TTC549 (cell line): ENCODE measurements around the gene P3H4.
"Not testable (repeated sequence)": the region's sequence is repeated elsewhere in the genome, so short reads cannot be mapped to it uniquely, and the experiment has no call there.

ENCODE experiments used
- FAIRE-seq: peaks from 2 replicates; lab custom pipeline; 2012; peaks lifted over from hg19 to GRCh38; lab: Jason Lieb, UNC

P3H4 gene

DNA sequence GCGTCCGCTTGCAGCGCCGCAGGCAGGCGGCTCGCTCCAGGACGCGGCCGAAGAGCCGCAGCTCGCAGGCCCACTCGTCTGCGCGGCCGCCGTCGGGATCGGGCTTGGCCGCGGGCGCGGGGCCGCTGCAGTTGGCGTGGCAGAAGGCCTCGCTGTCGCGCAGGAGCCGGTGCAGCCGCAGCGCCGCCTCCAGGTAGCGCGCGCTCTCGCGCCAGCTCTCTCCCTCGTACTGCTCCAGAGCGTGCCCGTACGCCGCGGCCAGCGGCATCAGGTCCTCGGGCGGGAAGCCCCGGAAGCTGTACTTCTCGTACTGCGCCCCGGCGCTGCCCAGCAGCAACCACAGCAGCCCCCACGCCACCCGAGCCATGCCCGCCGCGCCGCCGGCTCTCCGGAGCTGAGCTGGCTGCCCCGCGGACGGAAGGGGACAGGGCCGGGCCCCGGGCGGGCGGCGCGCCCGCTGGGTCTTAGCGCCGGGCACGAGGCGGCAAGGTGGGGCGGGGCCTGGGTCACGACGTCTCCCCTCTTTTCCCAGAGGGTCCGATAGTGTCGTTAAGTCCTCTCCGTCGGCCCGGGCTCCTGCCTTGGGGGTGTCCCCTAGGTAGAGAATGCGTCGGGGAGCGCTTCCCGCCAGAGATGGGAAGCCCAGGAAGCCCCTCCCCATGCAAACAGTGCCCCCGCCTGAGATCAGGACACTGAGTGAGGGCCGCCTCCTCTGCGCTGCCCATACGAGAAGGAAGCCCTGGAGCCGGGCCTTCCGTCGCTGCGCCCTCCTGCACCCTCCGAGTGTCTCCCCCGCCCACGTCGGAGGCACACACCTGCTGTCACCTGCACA is at the start of gene P3H4:
Gene P3H4 (minus strand): TSS at position 401 of the 832 bp plus-strand sequence. CDS start 34 bp downstream, at position 367.
- no peak for FAIRE-seq

GRCh38 chr17:41860254-41860931 is 48.6 kb upstream of the P3H4 start:
- FAIRE-seq = no peak

DNA sequence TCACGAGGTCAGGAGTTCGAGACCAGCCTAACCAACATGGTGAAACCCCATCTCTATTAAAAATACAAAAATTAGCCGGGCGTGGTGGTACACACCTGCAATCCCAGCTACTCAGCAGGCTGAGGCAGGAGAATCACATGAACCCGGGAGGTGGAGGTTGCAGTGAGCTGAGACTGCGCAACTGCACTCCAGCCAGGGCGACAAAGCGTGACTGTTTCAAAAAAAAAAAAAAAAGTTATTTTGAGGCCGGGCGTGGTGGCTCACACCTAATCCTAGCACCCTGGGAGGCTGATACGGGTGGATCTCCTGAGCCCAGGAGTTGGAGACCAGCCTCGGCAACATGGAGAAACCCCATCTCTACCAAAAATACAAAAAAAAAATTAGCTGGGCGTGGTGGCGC is 39.6 kb upstream of the P3H4 start:
- FAIRE-seq = not testable (repeated sequence)

DNA sequence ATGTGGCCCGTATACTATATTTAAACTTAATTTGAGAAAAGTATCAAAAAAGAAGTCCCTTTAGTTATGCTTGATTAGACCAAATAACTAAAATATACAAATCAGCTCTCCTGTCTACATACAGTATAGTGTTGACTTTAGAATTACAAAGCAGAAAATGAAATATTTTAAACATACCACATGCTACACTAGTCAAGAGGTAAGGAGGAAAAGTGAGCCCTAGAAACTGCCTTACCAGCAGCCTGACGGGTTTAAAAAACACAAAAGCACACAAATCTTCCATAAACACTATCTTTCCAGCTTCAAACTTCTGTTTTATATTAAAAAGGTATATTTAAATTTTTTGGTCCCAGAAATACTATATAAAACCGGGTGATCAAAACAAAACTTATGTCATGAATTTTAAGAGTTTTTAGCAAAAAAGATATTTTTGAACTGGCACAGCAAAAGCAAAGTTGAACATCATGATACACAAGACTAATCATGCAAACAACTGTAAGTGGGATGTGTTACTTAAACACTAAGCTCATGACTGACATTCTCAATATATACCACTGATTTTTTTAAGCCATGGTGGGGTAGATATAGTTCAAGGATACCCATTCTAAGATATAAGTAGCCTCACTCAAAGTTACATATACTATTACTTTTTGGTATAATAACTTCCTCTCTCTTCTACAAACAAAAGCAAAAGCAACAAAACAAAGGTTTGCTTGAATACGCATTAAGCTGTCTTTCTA is 37.7 kb upstream of the P3H4 start:
- FAIRE-seq = no peak

DNA sequence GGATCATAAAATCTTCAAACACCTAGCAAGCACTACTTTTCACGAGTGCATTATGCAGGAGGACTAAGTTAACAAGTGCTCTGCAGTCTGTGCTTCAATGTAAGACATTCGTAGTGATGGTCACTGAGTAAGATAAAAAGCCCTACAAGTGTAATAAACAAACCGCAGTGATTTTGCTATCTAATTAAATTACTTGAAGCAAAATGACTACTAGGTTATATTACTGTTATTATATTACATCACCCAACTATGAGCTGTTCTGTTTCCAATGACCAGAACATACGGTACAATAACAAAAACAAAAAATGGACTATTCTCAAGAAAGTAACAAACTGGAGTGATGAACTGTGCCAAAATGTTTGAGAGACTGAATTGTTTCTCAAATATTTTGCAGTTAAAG is 37.0 kb upstream of the P3H4 start:
- FAIRE-seq = no peak

- no peak for FAIRE-seq
These were observed 33.2 kb upstream of the P3H4 start for GRCh38 chr17:41844971-41845370.

GRCh38 chr17:41840781-41841180 is 29.0 kb upstream of the P3H4 start:
- not testable (repeated sequence) for FAIRE-seq

DNA sequence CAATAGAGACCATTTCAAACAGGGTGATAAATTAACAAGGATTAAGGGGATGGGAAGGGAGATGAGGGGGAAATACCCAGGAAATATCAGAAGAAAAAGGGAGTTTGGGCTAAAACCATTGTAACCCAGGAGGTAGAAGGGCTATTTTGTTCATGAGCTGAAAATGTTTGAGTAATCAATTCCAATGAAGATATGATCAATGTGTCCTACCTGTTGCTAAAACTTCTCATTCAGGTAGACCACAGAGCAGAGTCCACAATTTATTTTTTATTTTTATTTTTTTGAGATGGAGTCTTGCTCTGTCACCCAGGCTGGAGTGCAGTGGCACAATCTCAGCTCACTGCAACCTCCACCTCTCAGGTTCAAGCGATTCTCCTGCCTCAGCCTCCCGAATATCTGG is 27.7 kb upstream of the P3H4 start:
- FAIRE-seq = not testable (repeated sequence)

DNA sequence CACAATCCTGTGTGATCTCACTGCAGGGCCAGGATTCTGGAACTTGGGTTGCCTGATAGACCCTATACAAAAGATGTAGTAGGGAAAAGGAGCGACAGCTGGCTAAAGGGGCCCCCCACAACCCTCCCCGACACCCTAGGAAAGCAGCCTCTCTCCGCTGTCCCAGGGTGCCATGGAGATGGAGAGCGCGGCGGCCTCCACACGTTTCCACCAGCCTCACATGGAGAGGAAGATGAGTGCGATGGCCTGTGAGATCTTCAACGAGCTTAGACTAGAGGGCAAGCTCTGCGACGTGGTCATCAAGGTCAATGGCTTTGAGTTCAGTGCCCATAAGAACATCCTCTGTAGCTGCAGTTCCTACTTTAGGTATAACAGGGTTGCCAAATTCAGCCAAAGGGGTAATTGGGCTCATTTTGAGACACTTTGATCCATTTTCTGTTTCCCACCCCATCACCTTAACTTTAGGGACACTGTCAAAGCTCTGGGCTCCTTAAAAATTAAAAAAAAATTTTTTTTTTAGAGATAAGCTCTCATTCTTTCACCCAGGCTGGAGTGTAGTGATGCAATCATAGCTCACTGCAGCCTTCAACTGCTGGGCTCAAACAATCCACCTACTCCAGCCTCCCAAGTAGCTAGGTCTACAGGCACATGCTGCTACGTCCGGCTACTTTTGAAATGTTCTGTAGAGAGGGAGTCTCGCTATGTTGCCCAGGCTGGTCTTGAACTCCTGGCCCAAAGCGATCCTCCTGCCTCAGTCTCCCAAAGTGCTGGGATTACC is 26.2 kb upstream of the P3H4 start, which contains the start of gene KLHL10:
Gene KLHL10 (plus strand): TSS at position 65 of the 778 bp plus-strand sequence. CDS start 108 bp downstream, at position 173.
- FAIRE-seq = no peak

- no peak for FAIRE-seq
These were observed 24.9 kb upstream of the P3H4 start for GRCh38 chr17:41836550-41837196.

DNA sequence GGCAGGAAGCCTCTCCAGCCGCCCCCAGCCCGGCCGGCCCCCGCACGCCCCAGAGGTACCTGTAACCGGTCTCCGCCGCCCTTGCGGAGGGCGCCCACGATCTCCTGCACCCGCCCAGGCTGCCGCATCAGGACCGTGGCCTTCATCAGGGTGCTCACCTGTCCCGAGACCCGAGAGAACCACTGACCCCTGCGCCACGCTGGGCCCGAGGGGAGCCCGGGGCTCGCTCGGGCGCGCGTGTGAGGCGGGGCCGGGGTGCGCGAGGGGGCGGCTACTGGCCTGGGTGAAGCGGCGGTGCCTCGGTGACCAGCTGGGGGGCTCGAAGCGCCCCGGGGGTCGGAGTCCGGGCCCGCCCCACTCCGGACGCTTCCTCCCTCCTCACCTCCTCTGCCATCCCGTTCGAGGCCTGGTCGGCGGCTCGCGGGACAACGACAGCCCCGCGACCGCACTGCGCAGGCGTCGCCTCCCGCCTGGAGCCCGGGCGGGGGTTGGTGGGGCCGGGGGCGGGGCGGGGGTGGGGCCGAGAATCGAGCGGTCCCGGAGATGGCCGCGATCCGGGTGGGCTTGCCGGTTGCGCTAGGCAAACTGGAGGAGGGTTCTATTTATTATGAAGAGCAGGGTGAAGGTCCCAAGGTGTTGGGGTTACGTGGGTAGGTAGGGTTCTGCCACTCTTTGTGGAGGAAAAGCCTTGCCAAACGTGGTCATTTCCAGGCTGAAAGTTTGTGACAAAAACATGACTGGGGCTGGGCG is 24.2 kb upstream of the P3H4 start, which contains the start of gene NT5C3B:
Gene NT5C3B (minus strand): TSS at position 433 of the 750 bp plus-strand sequence. CDS start 39 bp downstream, at position 394.
- no peak for FAIRE-seq

GRCh38 chr17:41835214-41835799 is 23.6 kb upstream of the P3H4 start:
- FAIRE-seq = no peak

DNA sequence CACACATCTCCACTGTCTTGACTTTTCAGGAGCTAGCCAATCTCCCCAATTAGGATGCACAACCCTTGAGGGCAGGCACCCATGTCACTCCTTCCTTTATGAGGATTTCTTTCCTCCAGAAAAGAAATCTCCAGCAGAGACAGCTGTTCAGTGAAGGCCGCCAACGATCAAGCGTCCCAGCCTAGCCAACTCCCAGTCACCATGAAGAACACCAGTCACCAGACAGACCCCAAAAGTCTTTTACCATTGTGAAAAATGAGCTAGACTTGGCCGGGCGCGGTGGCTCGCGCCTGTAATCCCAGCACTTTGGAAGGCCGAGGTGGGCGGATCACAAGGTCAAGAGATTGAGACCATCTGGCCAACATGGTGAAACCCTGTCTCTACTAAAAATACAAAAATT is 18.2 kb upstream of the P3H4 start:
- not testable (repeated sequence) for FAIRE-seq

GRCh38 chr17:41825175-41825845 is 13.6 kb upstream of the P3H4 start:
- FAIRE-seq = no peak

- FAIRE-seq = no peak
These were observed 12.3 kb upstream of the P3H4 start for GRCh38 chr17:41824086-41824485.

DNA sequence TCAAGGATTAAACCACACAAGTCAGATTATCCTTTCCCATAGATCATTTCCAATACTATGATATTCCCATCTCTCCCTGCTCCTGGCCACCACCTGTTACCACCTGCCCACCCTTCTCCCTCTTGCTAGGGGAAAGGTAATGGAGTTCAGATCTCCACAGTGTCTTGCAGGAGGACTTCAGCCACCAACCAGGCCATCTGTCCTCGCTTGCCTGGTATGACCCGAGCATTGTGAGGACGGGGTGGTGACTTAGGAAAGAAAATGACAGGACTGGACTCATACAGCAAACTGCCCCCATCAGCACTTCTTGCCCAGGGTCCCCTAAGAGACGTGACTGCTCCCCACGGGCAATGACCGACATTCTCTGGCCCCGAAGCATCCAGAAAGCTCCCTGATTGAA is 11.8 kb upstream of the P3H4 start:
- no peak for FAIRE-seq

- no peak for FAIRE-seq
These were observed 11.4 kb upstream of the P3H4 start for GRCh38 chr17:41823141-41823524.

DNA sequence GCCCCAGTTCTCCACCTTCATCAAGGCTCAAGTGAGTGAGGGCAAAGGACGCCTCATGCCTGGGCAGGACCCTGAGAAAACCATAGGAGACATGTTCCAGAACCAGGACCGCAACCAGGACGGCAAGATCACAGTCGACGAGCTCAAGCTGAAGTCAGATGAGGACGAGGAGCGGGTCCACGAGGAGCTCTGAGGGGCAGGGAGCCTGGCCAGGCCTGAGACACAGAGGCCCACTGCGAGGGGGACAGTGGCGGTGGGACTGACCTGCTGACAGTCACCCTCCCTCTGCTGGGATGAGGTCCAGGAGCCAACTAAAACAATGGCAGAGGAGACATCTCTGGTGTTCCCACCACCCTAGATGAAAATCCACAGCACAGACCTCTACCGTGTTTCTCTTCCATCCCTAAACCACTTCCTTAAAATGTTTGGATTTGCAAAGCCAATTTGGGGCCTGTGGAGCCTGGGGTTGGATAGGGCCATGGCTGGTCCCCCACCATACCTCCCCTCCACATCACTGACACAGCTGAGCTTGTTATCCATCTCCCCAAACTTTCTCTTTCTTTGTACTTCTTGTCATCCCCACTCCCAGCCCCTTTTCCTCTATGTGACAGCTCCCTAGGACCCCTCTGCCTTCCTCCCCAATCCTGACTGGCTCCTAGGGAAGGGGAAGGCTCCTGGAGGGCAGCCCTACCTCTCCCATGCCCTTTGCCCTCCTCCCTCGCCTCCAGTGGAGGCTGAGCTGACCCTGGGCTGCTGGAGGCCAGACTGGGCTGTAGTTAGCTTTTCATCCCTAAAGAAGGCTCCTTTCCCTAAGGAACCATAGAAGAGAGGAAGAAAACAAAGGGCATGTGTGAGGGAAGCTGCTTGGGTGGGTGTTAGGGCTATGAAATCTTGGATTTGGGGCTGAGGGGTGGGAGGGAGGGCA is 10.7 kb upstream of the P3H4 start:
- FAIRE-seq = no peak

DNA sequence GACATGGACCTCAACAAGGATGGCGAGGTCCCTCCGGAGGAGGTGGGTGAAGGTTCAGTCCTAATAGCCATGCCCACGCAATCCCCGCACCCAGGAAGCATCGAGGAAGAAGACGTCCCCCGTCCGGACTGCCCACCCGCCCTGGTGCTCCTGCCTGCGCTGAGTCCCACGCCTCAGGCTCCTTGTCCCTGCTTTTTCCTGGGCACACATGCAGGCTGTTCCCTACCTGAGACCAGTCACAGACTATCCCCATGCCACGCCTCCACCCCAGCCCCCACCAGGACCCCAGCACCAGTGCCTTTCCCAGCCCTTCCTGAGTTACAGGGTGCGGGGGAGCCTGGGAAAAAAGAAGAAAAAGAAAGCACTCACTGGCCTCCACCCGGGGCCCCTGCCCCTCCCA is 10.0 kb upstream of the P3H4 start:
- FAIRE-seq = no peak
